Liver (tissue), 9 donors: ENCODE measurements around the gene RNF13. TPM values are rescaled to one million over a fixed set of nuclear protein-coding genes. Genes with fewer than 3 reads are reported as not detected.

Source experiments
- DNase-seq: peaks from one replicate; pipeline ENCODE4 v3.0.0-alpha.2; 2017; ENCODE audit warnings: low spot score
- H3K27ac ChIP-seq, 2 donors: one replicate each; pipeline ENCODE4 v1.7.0; 2013; ENCODE audit warnings: inconsistent platforms in 2 of 2, low read length in 2 of 2, control low read depth in 1 of 2, low read depth in 1 of 2, mild to moderate bottlenecking in 1 of 2
- H3K27me3 ChIP-seq, 4 donors: one replicate each; pipeline versions ENCODE4 v1.6.1 to v1.7.0; 2013; ENCODE audit warnings: low read length in 3 of 4, inconsistent platforms in 1 of 4, mild to moderate bottlenecking in 1 of 4, moderate library complexity in 1 of 4; ENCODE audit not compliant: control insufficient read depth in 4 of 4, insufficient read depth in 4 of 4
- H3K36me3 ChIP-seq, 4 donors: one replicate each; pipeline versions ENCODE4 v1.6.1 to v1.7.0; 2013; ENCODE audit warnings: low read length in 3 of 4, mild to moderate bottlenecking in 3 of 4, low read depth in 1 of 4, moderate library complexity in 1 of 4; ENCODE audit not compliant: control insufficient read depth in 4 of 4, insufficient read depth in 3 of 4
- H3K4me1 ChIP-seq, 4 donors: one replicate each; pipeline versions ENCODE4 v1.6.1 to v1.7.0; 2013; ENCODE audit warnings: low read length in 3 of 4, mild to moderate bottlenecking in 3 of 4, moderate library complexity in 1 of 4; ENCODE audit not compliant: control insufficient read depth in 4 of 4, insufficient read depth in 4 of 4
- H3K4me3 ChIP-seq, 3 donors: one replicate each; pipeline versions ENCODE4 v1.6.1 to v1.7.0; 2013; ENCODE audit warnings: low read length in 3 of 3, control low read depth in 1 of 3, low read depth in 1 of 3, mild to moderate bottlenecking in 1 of 3
- H3K9ac ChIP-seq, 2 donors: one replicate each; pipeline ENCODE4 v1.7.0; 2013; ENCODE audit warnings: low read length in 2 of 2, mild to moderate bottlenecking in 2 of 2, moderate library complexity in 2 of 2, control low read depth in 1 of 2, low read depth in 1 of 2
- H3K9me3 ChIP-seq, 4 donors: one replicate each; pipeline versions ENCODE4 v1.6.1 to v1.7.0; 2013; ENCODE audit warnings: low read length in 3 of 4; ENCODE audit not compliant: control insufficient read depth in 4 of 4
- EGR1 ChIP-seq, 2 donors: IDR thresholded peaks; 2 replicates each; pipeline ENCODE4 v1.6.1; 2016 to 2018; ENCODE audit warnings: antibody characterized with exemption in 2 of 2, low read depth in 2 of 2
- FOXA1 ChIP-seq: IDR thresholded peaks from 2 replicates; pipeline ENCODE4 v1.6.1; 2016; ENCODE audit warnings: antibody characterized with exemption
- FOXA2 ChIP-seq: IDR thresholded peaks from 2 replicates; pipeline ENCODE4 v1.6.1; 2016; ENCODE audit warnings: antibody characterized with exemption
- GABPA ChIP-seq, 2 donors: IDR thresholded peaks in 1 of 2; conservative IDR thresholded peaks in 1 of 2; 2 replicates each; pipeline ENCODE4 v1.6.1; 2016; ENCODE audit warnings: antibody characterized with exemption in 2 of 2, mild to moderate bottlenecking in 1 of 2, moderate library complexity in 1 of 2
- HNF4A ChIP-seq, 2 donors: conservative IDR thresholded peaks; 2 replicates each; pipeline ENCODE4 v1.6.1; 2016; ENCODE audit warnings: antibody characterized with exemption in 2 of 2, mild to moderate bottlenecking in 2 of 2
- HNF4G ChIP-seq: IDR thresholded peaks from 2 replicates; pipeline ENCODE4 v1.6.1; 2016; ENCODE audit warnings: antibody characterized with exemption
- JUND ChIP-seq, 2 donors: IDR thresholded peaks; 2 replicates each; pipeline ENCODE4 v1.6.1; 2016; ENCODE audit warnings: antibody characterized with exemption in 2 of 2
- NR2F2 ChIP-seq: IDR thresholded peaks from 2 replicates; pipeline ENCODE4 v1.6.1; 2016; ENCODE audit warnings: antibody characterized with exemption
- RAD21 ChIP-seq, 2 donors: IDR thresholded peaks; 2 replicates each; pipeline ENCODE4 v1.6.1; 2016; ENCODE audit warnings: antibody characterized with exemption in 2 of 2, mild to moderate bottlenecking in 2 of 2
- RXRA ChIP-seq, 2 donors: IDR thresholded peaks; 2 replicates each; pipeline ENCODE4 v1.6.1; 2017 to 2018; ENCODE audit warnings: antibody characterized with exemption in 2 of 2, mild to moderate bottlenecking in 1 of 2
- SP1 ChIP-seq: IDR thresholded peaks from 2 replicates; pipeline ENCODE4 v1.6.1; 2018; ENCODE audit warnings: antibody characterized with exemption, mild to moderate bottlenecking
- TAF1 ChIP-seq: conservative IDR thresholded peaks from 2 replicates; pipeline ENCODE4 v1.6.1; 2016; ENCODE audit warnings: antibody characterized with exemption, mild to moderate bottlenecking
- YY1 ChIP-seq: IDR thresholded peaks from 2 replicates; pipeline ENCODE4 v1.6.1; 2016; ENCODE audit warnings: antibody characterized with exemption, mild to moderate bottlenecking
- WGBS: extraction: QIAGEN DNeasy Blood & Tissue Kit; methylation state at CpG from one replicate; pipeline ENCODE4 v1.1.7; 2013; 5-methylcytosine and 5-hydroxymethylcytosine counted together
- polyA plus RNA-seq, 2 donors: library from polyadenylated mRNA; stranded (reverse) in 1 of 2; unstranded in 1 of 2; fragments of 200-250 nt in 1 of 2; fragments of >200 nt in 1 of 2; fragmentation: Nextera tagmentation in 1 of 2; extraction: Ambion mirVana in 1 of 2; gene quantifications; one replicate each; pipeline versions ENCODE4 v1.2.1 to v1.2.3, GENCODE V29; 2013 to 2015
- total RNA-seq, 2 donors: library from RNA; depleted of rRNA; stranded (reverse); fragments of >200 nt; gene quantifications; one replicate each; pipeline ENCODE4 v1.2.3, GENCODE V29; 2014
- TF ChIP-seq, protein P1 (sequence below): IDR thresholded peaks from 2 replicates; pipeline ENCODE4 v1.6.1; 2016; ENCODE audit warnings: antibody characterized with exemption
- TF ChIP-seq, protein P2 (sequence below): IDR thresholded peaks from 2 replicates; pipeline ENCODE4 v1.6.1; 2016; ENCODE audit warnings: antibody characterized with exemption, mild to moderate bottlenecking
- TF ChIP-seq, protein P3 (sequence below): fragments of 150-350 bp; IDR thresholded peaks from 2 replicates; pipeline ENCODE4 v1.5.1; 2017; ENCODE audit warnings: improper control_type of control experiment, low read depth, low read length; ENCODE audit not compliant: missing input control
- TF ChIP-seq, protein P4 (sequence below): IDR thresholded peaks from 2 replicates; pipeline ENCODE4 v1.6.1; 2016; ENCODE audit warnings: antibody characterized with exemption
- TF ChIP-seq, protein P5 (sequence below): IDR thresholded peaks from 2 replicates; pipeline ENCODE4 v1.6.1; 2016; ENCODE audit warnings: antibody characterized with exemption
- donor health status: healthy.
- donor health status: healthy.
- donor health status: healthy.
- donor health status: healthy.
- donor health status: healthy.

The RNF13 gene
- total and polyA plus RNA-seq, 4 donors: 31.3 to 70.5 (median 59.9) TPM

DNA sequence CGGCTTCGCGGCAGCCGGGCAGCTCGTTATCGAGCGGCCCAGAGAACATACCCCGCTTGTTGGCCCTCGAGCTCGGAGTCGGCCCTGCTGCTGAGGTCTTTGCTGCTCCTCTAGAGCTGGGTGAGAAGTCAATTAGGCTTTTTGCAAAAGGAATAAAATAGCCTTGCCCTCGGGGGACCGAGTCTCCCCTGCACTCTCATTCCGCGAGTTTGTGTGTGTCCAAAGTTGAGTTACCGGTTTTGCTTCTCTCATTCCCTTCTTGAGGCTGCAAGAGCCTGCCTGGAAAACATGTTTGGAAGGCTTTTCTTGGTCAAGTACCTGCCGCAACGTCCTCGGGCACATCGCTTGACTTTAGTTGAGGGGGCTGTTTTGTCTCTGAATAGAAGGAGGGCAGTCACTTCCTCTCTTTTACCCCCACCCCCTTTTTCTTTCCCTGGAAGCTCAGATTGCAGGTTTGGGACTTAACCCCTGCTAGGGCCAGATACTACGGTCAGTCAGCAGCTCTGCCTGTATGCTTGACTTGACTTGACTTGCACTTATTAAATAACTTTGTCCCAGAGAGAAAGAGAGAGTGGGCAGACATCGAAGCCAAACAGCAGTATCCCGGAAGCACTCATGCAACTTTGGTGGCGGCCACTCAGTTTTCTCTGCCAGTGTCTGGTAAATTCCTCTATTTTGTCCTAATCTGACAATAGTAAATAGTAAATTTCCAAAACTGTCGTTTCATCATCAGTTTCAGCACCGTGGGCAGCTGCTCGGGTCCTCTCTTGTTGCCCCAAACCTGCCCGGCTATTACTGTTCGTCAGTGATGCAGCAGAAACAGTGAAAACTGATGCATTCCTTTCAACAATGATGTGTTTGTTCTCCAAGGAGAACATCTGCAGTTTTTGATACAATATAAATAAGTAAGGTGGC, 609 bp downstream of the RNF13 start:
- Histone ChIP-seq H3K27me3 (no peaks in the 10 kb centered on the region), H3K9me3 (no peaks in the 10 kb centered on the region), H3K4me1 (peaks cover 3 to 29% (median 14%) of the 10 kb centered on the region in 4 donors), H3K27ac (peak overlapping the region; percentile 98 to 100), H3K4me3 (peak overlapping the region; percentile 74 to 97 (median 95)), H3K9ac (peak overlapping the region; percentile 84 to 97), H3K36me3 (no peaks in the 10 kb centered on the region)
- peak; percentile 36 for DNase-seq
- TF ChIP-seq, protein P1, sequence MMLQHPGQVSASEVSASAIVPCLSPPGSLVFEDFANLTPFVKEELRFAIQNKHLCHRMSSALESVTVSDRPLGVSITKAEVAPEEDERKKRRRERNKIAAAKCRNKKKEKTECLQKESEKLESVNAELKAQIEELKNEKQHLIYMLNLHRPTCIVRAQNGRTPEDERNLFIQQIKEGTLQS: peak; percentile 79
- TF ChIP-seq TAF1 (peak; percentile 16), HNF4G (no peak), RXRA (IDR thresholded peaks at IDR 0.05) (no peak), GABPA (IDR thresholded peaks at IDR 0.05 in 1 of 2, conservative IDR thresholded peaks at IDR 0.05 in 1 of 2) (peak in 1 of 2 donors; percentile 7), HNF4A (conservative IDR thresholded peaks at IDR 0.05) (peak in 1 of 2 donors; percentile 5)
- TF ChIP-seq, protein P2, sequence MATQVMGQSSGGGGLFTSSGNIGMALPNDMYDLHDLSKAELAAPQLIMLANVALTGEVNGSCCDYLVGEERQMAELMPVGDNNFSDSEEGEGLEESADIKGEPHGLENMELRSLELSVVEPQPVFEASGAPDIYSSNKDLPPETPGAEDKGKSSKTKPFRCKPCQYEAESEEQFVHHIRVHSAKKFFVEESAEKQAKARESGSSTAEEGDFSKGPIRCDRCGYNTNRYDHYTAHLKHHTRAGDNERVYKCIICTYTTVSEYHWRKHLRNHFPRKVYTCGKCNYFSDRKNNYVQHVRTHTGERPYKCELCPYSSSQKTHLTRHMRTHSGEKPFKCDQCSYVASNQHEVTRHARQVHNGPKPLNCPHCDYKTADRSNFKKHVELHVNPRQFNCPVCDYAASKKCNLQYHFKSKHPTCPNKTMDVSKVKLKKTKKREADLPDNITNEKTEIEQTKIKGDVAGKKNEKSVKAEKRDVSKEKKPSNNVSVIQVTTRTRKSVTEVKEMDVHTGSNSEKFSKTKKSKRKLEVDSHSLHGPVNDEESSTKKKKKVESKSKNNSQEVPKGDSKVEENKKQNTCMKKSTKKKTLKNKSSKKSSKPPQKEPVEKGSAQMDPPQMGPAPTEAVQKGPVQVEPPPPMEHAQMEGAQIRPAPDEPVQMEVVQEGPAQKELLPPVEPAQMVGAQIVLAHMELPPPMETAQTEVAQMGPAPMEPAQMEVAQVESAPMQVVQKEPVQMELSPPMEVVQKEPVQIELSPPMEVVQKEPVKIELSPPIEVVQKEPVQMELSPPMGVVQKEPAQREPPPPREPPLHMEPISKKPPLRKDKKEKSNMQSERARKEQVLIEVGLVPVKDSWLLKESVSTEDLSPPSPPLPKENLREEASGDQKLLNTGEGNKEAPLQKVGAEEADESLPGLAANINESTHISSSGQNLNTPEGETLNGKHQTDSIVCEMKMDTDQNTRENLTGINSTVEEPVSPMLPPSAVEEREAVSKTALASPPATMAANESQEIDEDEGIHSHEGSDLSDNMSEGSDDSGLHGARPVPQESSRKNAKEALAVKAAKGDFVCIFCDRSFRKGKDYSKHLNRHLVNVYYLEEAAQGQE: peak; percentile 97
- under 1% methylated on average over 29 of the region's 29 CpGs for WGBS

DNA sequence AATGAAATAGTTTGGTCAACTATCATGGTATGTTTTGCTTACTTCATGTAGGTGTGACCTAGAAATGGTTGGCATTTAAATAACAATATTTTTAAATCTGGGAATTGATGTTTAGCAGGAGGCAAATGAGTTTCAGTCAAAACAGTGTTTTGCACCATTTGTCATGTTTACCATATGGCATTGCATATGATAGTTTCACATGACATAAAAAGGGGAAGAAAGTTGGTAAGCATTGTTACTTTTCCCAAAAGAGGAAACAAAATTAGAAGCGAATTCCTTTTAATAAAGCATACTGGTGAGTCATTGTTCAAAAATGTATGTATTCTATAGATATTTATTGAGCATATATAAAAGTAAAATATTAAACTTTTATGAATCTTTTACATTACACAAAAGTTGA, 2.3 kb downstream of the RNF13 start:
- H3K27me3 ChIP-seq: no peaks in the 10 kb centered on the region
- no peak for TF ChIP-seq GABPA (IDR thresholded peaks at IDR 0.05 in 1 of 2, conservative IDR thresholded peaks at IDR 0.05 in 1 of 2)
- TF ChIP-seq NR2F2: no peak
- TF ChIP-seq EGR1 (IDR thresholded peaks at IDR 0.05; ENCODE audit: low read depth in 2 of 2): no peak
- TF ChIP-seq RAD21 (IDR thresholded peaks at IDR 0.05): no peak
- peak overlapping the region in 1 of 2 donors; percentile 33 for H3K27ac ChIP-seq
- no peaks in the 10 kb centered on the region for H3K9me3 ChIP-seq
- H3K4me3 ChIP-seq: no peak overlapping the region
- peaks cover 3 to 29% (median 14%) of the 10 kb centered on the region in 4 donors for H3K4me1 ChIP-seq
- H3K9ac ChIP-seq: no peak overlapping the region
- no peak for DNase-seq
- H3K36me3 ChIP-seq: no peaks in the 10 kb centered on the region
- WGBS: 82% methylated on average over 1 of the region's 1 CpG

DNA sequence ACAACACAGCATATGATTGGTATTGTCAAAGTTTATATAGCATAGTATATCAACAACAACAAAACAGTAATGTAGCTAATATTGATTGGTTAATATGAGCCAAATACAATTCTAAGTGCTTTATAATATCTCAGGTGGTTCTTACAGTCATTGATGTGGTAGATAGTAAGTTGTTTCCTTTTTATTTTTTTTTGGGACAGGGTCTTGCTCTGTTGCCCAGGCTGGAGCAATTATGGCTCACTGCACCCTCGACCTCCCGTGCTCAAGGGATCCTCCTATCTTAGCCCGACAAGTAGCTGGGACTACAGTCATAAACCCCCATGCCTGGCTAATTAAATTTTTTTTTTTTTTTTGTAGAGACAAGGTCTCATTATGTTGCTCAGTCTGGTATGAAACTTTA, 2.7 kb downstream of the RNF13 start:
- Histone ChIP-seq H3K27ac (peak overlapping the region in 1 of 2 donors; percentile 26), H3K27me3 (no peaks in the 10 kb centered on the region), H3K4me1 (peaks cover 3 to 29% (median 14%) of the 10 kb centered on the region in 4 donors), H3K9ac (no peak overlapping the region), H3K36me3 (no peaks in the 10 kb centered on the region), H3K9me3 (no peaks in the 10 kb centered on the region), H3K4me3 (no peak overlapping the region)
- 87% methylated on average over 3 of the region's 3 CpGs for WGBS
- no peak for DNase-seq
- TF ChIP-seq YY1: no peak
- no peak for TF ChIP-seq EGR1 (IDR thresholded peaks at IDR 0.05; ENCODE audit: low read depth in 2 of 2)
- TF ChIP-seq RAD21 (IDR thresholded peaks at IDR 0.05): no peak
- TF ChIP-seq FOXA2: no peak
- TF ChIP-seq HNF4G: no peak
- TF ChIP-seq, protein P3, sequence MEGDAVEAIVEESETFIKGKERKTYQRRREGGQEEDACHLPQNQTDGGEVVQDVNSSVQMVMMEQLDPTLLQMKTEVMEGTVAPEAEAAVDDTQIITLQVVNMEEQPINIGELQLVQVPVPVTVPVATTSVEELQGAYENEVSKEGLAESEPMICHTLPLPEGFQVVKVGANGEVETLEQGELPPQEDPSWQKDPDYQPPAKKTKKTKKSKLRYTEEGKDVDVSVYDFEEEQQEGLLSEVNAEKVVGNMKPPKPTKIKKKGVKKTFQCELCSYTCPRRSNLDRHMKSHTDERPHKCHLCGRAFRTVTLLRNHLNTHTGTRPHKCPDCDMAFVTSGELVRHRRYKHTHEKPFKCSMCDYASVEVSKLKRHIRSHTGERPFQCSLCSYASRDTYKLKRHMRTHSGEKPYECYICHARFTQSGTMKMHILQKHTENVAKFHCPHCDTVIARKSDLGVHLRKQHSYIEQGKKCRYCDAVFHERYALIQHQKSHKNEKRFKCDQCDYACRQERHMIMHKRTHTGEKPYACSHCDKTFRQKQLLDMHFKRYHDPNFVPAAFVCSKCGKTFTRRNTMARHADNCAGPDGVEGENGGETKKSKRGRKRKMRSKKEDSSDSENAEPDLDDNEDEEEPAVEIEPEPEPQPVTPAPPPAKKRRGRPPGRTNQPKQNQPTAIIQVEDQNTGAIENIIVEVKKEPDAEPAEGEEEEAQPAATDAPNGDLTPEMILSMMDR: no peak
- no peak for TF ChIP-seq SP1
- TF ChIP-seq JUND (IDR thresholded peaks at IDR 0.05): no peak
- no peak for TF ChIP-seq RXRA (IDR thresholded peaks at IDR 0.05)
- TF ChIP-seq FOXA1: no peak
- TF ChIP-seq, protein P4, sequence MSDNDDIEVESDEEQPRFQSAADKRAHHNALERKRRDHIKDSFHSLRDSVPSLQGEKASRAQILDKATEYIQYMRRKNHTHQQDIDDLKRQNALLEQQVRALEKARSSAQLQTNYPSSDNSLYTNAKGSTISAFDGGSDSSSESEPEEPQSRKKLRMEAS: no peak
- no peak for TF ChIP-seq TAF1
- TF ChIP-seq GABPA (IDR thresholded peaks at IDR 0.05 in 1 of 2, conservative IDR thresholded peaks at IDR 0.05 in 1 of 2): no peak
- TF ChIP-seq, protein P5, sequence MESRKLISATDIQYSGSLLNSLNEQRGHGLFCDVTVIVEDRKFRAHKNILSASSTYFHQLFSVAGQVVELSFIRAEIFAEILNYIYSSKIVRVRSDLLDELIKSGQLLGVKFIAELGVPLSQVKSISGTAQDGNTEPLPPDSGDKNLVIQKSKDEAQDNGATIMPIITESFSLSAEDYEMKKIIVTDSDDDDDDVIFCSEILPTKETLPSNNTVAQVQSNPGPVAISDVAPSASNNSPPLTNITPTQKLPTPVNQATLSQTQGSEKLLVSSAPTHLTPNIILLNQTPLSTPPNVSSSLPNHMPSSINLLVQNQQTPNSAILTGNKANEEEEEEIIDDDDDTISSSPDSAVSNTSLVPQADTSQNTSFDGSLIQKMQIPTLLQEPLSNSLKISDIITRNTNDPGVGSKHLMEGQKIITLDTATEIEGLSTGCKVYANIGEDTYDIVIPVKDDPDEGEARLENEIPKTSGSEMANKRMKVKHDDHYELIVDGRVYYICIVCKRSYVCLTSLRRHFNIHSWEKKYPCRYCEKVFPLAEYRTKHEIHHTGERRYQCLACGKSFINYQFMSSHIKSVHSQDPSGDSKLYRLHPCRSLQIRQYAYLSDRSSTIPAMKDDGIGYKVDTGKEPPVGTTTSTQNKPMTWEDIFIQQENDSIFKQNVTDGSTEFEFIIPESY: no peak
- TF ChIP-seq NR2F2: no peak
- no peak for TF ChIP-seq HNF4A (conservative IDR thresholded peaks at IDR 0.05)
- TF ChIP-seq, protein P1: no peak
